ENCODE results near the gene LRP8.

LRP8 gene

GRCh38 chr1:53359225-53359933 lies 31.5 kb upstream of the LRP8 start:
- DNase-seq, result no peak

DNA sequence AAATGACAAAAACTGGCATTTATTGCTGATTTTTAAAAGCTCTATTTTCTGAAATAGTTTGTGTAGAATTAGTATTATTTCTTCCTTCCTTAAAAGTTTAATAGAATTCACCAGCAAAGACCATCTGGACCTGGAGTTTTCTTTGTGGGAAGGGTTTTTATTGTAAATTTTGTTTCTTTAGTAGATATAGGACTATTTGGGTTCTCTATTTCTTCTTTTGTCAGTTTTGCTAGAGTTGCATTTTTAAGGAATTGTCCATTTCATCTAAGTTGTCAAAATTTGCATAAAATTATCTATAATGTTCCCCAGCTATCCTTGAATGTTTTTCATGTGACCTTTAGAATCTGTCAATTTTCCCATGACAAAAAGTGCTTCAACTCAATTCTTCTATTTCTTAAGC lies 28.8 kb upstream of the LRP8 start:
- no peak for DNase-seq

- DNase-seq, result no peak
These were observed 26.2 kb upstream of the LRP8 start for GRCh38 chr1:53354119-53354518.

DNA sequence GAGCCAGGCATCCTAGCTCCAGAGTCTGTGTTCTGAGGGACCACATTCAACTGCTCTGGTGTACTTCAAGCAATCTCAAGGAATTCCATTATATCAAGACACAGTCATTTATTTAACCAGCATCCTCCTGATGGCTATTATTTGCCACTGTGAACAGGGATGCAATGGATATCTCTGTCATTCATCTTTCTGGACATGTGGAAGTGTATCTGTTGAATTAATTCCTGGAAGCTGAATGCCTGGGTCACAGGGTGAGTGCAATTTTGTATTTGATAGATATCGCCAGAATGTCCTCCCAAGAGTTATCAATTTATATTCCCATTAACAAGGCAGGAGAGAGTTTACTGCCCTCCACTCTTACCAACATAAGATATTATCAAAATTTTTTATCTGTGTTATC lies 24.7 kb upstream of the LRP8 start:
- no peak for DNase-seq

- no peak for DNase-seq
These were observed 23.2 kb upstream of the LRP8 start for GRCh38 chr1:53350853-53351767.

- DNase-seq, result no peak
These were observed 22.3 kb upstream of the LRP8 start for GRCh38 chr1:53349968-53350852.

DNA sequence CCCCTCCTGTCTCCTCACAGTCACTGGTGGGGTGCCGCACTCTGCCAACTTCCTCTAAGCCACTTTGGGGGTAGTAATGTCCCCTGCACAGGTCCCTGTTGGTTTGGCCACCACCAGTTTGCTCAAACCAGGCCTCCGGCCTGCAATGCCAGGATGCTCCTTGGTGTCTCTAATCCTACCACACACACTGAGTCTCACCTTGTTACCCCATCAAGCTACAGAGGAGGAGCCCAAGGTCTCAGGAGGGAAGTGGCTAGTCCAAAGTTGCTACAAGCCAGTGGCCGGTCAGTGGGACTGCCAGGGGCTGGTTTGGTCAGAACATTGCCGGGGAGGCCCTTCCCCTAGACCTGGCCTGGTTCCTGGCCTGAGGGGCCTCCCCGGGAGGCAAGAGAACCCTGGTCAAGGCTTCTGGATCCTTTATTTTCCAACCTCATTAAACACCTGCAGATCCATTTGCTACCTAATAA lies 21.5 kb upstream of the LRP8 start:
- no peak for DNase-seq

GRCh38 chr1:53348486-53349368 lies 20.9 kb upstream of the LRP8 start:
- DNase-seq, result no peak

- DNase-seq, result no peak
These were observed 18.9 kb upstream of the LRP8 start for GRCh38 chr1:53346814-53347176.

DNA sequence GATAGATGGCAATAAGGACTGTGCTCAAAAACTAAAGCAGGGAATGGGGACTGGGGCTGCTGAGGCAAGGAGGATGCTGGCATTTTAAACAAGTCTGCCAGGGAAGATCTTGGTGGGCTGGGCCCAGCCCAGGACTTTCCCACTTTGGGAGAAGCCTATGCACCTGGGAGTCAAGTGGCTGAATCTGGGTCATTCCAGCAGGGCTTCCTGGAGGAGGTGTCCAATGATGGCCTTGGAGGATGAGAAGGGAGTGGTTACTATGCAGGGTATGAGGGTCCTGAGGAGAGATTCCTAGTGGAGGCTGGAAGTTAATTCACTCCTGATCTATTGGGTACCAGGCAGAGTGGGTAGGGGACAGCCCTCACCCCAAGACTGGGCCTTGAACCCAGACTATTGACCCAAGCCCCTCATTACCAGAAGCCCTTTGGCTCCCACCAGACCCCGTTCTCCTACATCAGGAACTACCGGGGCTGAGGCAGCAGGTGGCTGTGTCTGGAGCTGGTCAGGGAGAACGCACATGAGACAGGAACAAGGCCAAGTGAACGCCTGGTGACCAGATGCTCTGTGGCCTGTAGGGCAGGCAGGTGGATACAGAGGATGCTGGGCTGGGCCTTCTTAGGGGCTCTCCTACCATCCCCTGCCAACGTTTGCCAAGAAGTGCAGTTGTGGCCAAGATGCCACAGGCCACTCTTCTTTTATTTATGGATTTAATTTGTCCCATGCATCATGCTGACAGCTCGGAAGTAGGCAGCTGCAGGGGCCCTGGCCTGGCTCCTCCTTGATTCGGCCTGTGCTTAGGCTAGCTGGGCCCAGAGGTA lies 18.3 kb upstream of the LRP8 start:
- no peak for DNase-seq

DNA sequence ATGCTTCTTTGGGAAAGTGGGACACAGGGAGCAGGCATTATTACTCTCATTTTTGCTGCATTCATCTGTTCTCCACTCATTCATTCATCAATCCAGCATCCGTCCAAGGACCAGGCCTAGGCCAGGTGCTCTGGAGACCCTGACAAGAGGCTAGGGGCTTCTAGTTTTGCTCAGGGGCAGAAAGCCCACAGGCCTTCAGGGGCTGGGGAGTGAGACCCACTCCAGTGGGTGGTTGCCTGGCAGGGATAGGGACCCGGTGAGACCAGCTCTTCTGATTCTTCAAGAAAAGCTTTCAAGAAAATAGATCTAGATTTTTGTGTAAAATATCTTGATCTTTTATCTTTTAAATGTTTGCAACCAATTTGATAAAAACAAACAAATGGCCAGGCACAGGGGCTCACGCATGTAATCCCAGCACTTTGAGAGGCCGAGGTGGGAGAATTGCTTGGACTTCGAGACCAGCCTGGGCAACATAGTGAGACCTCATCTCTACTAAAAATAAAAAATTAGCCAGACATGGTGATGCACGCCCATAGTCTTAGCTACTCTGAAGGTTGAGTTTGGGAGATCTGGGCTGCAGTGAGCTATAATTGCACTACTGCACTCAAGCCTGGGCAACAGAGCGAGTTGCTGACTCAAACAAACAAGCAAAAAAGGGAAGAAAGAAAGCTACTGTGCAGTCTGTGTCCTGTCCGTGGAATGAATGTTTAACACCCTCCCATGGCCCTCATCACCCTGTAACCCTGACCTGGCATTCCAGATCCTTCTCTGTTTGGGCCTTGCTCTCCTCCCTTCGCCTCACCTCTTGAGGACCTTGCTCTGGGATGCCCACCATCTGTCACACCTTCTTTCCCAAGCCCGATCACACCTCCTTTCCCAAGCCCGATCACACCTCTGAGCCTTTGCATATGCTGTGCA lies 17.3 kb upstream of the LRP8 start:
- no peak for DNase-seq

GRCh38 chr1:53343831-53344668 lies 16.2 kb upstream of the LRP8 start:
- DNase-seq, result no peak

DNA sequence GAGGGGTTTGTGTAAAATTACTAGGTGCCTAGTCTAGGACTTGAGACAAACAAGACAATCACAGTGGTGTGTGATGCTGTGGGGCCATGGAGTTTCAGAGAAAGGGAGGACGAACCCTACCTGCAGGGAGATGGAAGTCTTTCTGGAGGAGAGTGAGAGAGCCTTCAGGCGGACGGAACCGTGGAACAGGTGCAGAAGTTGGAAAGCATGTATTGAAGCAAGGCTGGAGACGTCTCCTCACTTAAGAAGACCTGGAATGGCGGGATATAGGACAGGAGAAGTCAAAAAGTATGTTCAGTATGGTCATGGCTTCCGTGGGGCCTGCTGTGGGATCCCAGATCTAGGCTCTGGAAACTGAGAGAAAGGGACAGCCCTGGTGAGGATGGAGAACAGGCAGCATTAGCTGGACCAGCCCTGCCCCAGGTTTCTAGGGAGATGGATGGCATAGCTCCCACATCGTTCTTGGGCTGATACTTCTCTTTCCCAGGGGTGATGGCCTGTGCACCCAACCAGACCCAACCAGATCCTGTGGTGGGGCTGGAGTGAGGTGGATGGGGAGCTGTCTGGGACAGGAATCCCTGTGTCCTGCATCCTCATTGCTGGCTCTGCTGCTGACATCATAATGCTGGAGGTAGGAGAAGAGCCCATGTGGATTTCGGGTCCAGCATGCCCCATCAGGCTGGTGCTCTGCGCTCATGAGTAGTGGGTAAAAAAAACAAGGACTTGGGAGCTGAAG lies 15.0 kb upstream of the LRP8 start:
- DNase-seq, result no peak

DNA sequence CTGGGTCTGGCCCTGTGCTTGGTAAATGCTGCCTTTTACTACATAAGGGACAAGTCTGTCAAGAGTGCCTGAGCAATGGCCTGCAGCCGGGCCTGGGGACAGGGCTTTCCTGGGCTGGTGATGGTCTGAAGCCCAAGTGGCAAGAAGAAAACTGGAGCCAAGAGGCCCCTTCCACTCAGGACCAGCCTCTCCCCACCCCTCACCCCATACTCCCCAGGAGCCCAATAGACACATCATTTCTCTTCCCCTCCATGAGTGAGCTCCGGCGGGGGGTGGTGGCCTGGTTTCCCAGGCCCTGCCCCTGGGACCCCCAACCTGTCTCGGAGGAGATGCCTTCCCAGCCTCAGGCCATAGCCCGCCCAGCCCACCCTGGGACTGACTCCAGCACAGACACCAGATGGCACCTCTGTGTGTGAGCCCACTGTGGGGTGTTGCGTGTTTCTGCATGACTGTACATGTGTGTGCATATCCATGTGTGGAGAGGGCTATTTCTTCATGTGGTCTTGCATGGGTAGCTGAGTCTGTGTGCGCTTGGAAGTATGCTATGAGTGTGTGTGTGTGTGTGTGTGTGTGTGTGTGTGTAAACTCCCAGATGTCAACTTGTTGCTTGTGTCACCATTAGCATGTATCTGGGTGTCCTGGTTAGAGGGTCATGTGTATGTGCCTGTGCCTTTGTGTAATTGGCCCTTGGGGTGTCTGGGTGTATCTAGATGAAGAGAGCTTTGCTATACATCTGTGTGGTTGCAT lies 14.3 kb upstream of the LRP8 start:
- no peak for DNase-seq

DNA sequence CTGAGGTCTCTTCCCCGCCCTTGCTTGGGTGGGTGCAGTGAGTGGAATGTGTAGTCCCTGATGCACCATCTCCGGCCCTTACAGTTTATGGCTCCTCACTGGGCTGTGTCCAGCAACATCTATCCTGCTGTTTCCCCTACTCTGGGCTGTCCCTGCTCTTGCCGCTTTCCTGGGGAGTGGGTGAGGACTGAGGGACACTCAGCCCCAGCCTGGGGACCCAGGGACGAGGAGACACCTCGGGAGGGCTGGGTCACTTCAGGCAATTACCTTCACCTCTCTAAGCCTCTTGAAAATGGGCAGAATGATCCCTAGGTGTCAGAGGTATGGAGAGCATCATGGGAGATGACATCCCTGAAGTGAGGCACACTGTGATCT lies 13.6 kb upstream of the LRP8 start:
- no peak for DNase-seq

- no peak for DNase-seq
These were observed 13.0 kb upstream of the LRP8 start for GRCh38 chr1:53340660-53341520.

Measured in NK-92 treated with Interleukin-12 subunit alpha and Interleukin-12 subunit beta, amount 100 ng/mL, for 24 hours (cell line).